HUES48 (cell line): Measurements from ENCODE around the gene FOXB2.

Experiments
- H3K27ac ChIP-seq: one replicate; pipeline ENCODE4 v1.7.0; 2013; ENCODE audit warnings: low read depth, low read length, inconsistent platforms
- H3K27me3 ChIP-seq: 2 replicates; pipeline ENCODE4 v1.6.1; 2013; ENCODE audit warnings: mild to moderate bottlenecking, low read length; ENCODE audit not compliant: control insufficient read depth, insufficient read depth
- H3K36me3 ChIP-seq: 2 replicates; pipeline ENCODE4 v1.6.1; 2013; ENCODE audit warnings: low read length; ENCODE audit not compliant: control insufficient read depth, insufficient read depth
- H3K4me1 ChIP-seq: 2 replicates; pipeline ENCODE4 v1.6.1; 2013; ENCODE audit warnings: mild to moderate bottlenecking, low read length; ENCODE audit not compliant: control insufficient read depth, insufficient read depth
- H3K4me3 ChIP-seq: 2 replicates; pipeline ENCODE4 v1.5.1; 2013; ENCODE audit warnings: mild to moderate bottlenecking, low read depth, low read length
- H3K9ac ChIP-seq: 2 replicates; pipeline ENCODE4 v1.6.1; 2013; ENCODE audit warnings: mild to moderate bottlenecking, low read depth, low read length, moderate library complexity
- H3K9me3 ChIP-seq: 2 replicates; pipeline ENCODE4 v1.6.1; 2013; ENCODE audit warnings: low read length; ENCODE audit not compliant: control insufficient read depth, insufficient read depth

The FOXB2 gene

GRCh38 chr9:77016526-77017504 lies 2.6 kb upstream of the FOXB2 start:
- no peaks in the 10 kb centered on the region for H3K9me3 ChIP-seq
- no peak overlapping the region for H3K9ac ChIP-seq
- H3K36me3 ChIP-seq, result no peaks in the 10 kb centered on the region
- H3K27me3 ChIP-seq, result peaks cover 99% of the 10 kb centered on the region
- peaks cover 73% of the 10 kb centered on the region for H3K4me1 ChIP-seq
- no peak overlapping the region for H3K27ac ChIP-seq
- H3K4me3 ChIP-seq, result peak overlapping the region; percentile 52

GRCh38 chr9:77017505-77017894 lies 2.0 kb upstream of the FOXB2 start:
- Histone ChIP-seq H3K27me3 (peaks cover 99% of the 10 kb centered on the region), H3K36me3 (no peaks in the 10 kb centered on the region), H3K4me3 (peak overlapping the region; percentile 65; the same call in 1 of the 2 replicates), H3K27ac (no peak overlapping the region), H3K9me3 (no peaks in the 10 kb centered on the region), H3K4me1 (peaks cover 75% of the 10 kb centered on the region), H3K9ac (no peak overlapping the region)

- H3K9ac ChIP-seq, result no peak overlapping the region
- no peak overlapping the region for H3K27ac ChIP-seq
- H3K4me1 ChIP-seq, result peaks cover 74% of the 10 kb centered on the region
- H3K9me3 ChIP-seq, result no peaks in the 10 kb centered on the region
- H3K4me3 ChIP-seq, result peak overlapping the region; percentile 65
- no peaks in the 10 kb centered on the region for H3K36me3 ChIP-seq
- peaks cover 99% of the 10 kb centered on the region for H3K27me3 ChIP-seq
Measured at GRCh38 chr9:77018058-77018968, 1.1 kb upstream of the FOXB2 start.

DNA sequence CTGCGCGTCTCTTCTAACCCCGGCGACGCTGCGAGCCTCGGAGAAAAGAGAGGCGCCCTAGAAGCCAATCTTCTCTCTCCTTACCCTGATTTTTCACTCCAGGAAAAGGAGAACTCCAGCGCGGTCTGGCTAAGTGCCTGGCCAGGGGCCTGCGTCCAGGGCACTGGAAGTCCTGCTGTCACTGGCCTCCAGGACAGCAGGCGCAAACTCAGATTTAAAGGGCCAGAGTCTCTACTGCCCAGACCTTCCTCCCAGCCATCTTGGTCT lies 553 bp upstream of the FOXB2 start:
- Histone ChIP-seq H3K9ac (no peak overlapping the region), H3K4me1 (peaks cover 74% of the 10 kb centered on the region), H3K27me3 (peaks cover 99% of the 10 kb centered on the region), H3K4me3 (peak overlapping the region; percentile 65), H3K9me3 (no peaks in the 10 kb centered on the region), H3K27ac (no peak overlapping the region), H3K36me3 (no peaks in the 10 kb centered on the region)

DNA sequence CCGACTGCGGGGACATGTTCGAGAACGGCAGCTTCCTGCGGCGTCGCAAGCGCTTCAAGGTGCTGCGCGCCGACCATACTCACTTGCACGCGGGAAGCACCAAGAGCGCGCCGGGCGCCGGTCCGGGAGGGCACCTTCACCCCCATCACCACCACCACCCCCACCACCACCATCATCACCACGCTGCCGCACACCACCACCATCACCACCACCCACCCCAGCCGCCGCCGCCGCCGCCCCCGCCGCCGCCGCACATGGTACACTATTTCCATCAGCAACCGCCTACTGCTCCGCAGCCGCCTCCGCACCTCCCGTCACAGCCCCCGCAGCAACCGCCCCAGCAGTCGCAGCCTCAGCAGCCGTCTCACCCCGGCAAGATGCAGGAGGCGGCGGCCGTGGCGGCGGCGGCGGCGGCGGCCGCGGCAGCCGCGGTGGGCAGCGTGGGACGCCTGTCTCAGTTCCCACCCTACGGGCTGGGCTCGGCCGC lies 514 bp downstream of the FOXB2 start:
- no peak overlapping the region for H3K27ac ChIP-seq
- no peaks in the 10 kb centered on the region for H3K36me3 ChIP-seq
- H3K9me3 ChIP-seq, result no peaks in the 10 kb centered on the region
- no peak overlapping the region for H3K9ac ChIP-seq
- H3K4me1 ChIP-seq, result peaks cover 66% of the 10 kb centered on the region
- peaks cover 99% of the 10 kb centered on the region for H3K27me3 ChIP-seq
- peak overlapping the region; percentile 65 for H3K4me3 ChIP-seq

GRCh38 chr9:77020413-77021290 lies 1.2 kb downstream of the FOXB2 start:
- Histone ChIP-seq H3K27me3 (peaks cover 99% of the 10 kb centered on the region), H3K27ac (no peak overlapping the region)

GRCh38 chr9:77021291-77021894 lies 1.9 kb downstream of the FOXB2 start:
- peak overlapping the region; percentile 51; the same call in 1 of the 2 replicates for H3K4me3 ChIP-seq
- peaks cover 62% of the 10 kb centered on the region for H3K4me1 ChIP-seq
- no peaks in the 10 kb centered on the region for H3K36me3 ChIP-seq
- no peak overlapping the region for H3K27ac ChIP-seq
- H3K9me3 ChIP-seq, result no peaks in the 10 kb centered on the region
- peaks cover 99% of the 10 kb centered on the region for H3K27me3 ChIP-seq
- no peak overlapping the region for H3K9ac ChIP-seq

More at GRCh38 chr9:77020413-77021290, 1.2 kb downstream of the FOXB2 start:
- H3K9ac ChIP-seq, result no peak overlapping the region
- H3K4me1 ChIP-seq, result peaks cover 65% of the 10 kb centered on the region
- no peaks in the 10 kb centered on the region for H3K36me3 ChIP-seq
- H3K4me3 ChIP-seq, result peak overlapping the region; percentile 51
- H3K9me3 ChIP-seq, result no peaks in the 10 kb centered on the region

- Histone ChIP-seq H3K27me3 (peaks cover 91% of the 10 kb centered on the region), H3K4me3 (peak overlapping the region; percentile 54; the same call in 1 of the 2 replicates), H3K27ac (no peak overlapping the region), H3K4me1 (peaks cover 54% of the 10 kb centered on the region), H3K36me3 (no peaks in the 10 kb centered on the region), H3K9me3 (no peaks in the 10 kb centered on the region), H3K9ac (no peak overlapping the region)
Measured at GRCh38 chr9:77021922-77022782, 2.7 kb downstream of the FOXB2 start.

GRCh38 chr9:77022783-77023440 lies 3.5 kb downstream of the FOXB2 start:
- H3K9ac ChIP-seq, result no peak overlapping the region
- peak overlapping the region; percentile 67 for H3K27ac ChIP-seq
- no peaks in the 10 kb centered on the region for H3K9me3 ChIP-seq
- peak overlapping the region; percentile 54 for H3K4me3 ChIP-seq
- H3K27me3 ChIP-seq, result peaks cover 84% of the 10 kb centered on the region
- H3K4me1 ChIP-seq, result peaks cover 47% of the 10 kb centered on the region
- H3K36me3 ChIP-seq, result no peaks in the 10 kb centered on the region
